ENCODE measurements around the gene ZBTB7C.
"Not testable (repeated sequence)": the region's sequence is repeated elsewhere in the genome, so short reads cannot be mapped to it uniquely, and the experiment has no call there.

The ZBTB7C gene

DNA sequence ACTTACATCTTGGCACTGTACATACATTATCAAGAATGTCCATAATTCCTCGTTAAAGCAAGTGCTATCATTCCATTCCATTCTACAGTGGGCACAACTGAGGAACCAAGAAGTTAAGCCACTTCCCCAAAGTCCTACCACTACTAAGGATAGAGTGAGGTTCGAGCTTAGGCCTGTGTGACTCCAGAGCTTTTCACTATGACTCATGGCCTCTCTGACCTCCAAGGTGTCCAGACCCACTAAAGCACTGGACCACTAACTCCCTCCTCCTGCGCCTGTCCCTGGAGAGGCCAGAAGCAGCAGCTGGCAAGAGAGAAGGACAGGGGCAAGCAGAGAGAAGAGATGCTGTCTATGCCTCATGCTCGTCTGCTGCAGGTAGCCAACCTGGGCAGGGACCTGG is 117.0 kb downstream of the ZBTB7C start:
- DNase-seq (ENCODE audit: extremely low read depth, low read depth): no peak
- H3K4me3 ChIP-seq (replicated peaks; ENCODE audit: low read depth, low read length): no peak overlapping the region
- TF ChIP-seq, protein P1, sequence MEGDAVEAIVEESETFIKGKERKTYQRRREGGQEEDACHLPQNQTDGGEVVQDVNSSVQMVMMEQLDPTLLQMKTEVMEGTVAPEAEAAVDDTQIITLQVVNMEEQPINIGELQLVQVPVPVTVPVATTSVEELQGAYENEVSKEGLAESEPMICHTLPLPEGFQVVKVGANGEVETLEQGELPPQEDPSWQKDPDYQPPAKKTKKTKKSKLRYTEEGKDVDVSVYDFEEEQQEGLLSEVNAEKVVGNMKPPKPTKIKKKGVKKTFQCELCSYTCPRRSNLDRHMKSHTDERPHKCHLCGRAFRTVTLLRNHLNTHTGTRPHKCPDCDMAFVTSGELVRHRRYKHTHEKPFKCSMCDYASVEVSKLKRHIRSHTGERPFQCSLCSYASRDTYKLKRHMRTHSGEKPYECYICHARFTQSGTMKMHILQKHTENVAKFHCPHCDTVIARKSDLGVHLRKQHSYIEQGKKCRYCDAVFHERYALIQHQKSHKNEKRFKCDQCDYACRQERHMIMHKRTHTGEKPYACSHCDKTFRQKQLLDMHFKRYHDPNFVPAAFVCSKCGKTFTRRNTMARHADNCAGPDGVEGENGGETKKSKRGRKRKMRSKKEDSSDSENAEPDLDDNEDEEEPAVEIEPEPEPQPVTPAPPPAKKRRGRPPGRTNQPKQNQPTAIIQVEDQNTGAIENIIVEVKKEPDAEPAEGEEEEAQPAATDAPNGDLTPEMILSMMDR (IDR thresholded peaks at IDR 0.05; ENCODE audit: low read depth, low read length, missing control alignments): no peak

DNA sequence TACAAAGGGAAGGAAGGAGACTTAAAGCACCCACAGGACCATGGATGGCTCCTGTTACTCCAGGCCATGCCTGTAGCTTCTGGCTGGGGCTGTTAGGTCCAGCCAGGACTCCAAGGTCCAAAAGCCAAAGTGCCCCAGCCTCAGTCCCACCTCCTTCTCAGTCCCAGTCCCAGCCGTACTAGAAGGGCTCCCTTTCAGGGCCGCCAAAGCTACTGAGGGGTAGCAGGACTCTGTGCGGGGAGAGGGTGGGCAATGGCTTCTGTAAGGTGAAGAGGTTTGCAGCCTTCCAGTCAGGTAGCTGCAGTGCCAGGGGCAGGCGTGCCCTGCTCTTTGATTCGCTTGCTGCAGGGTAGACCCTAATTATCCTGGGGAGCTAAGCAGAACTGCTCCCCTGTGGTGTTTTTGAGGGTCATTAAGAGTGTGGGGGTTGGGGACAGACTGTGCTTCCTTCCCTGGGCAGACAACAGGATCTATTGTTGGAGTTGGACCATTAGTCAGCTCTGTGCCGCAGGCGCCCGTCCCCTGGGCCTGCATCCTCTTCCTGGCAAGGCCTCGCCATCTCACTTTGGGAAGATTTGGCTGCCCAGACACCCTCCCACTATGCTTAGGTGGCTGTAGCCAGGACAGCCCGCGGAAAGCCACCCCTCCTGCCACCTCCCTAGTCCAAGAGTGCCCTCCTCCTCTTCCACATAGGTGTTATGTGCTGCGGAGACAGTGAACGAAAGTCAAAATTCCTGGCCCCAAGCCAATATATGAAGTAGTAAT is 118.8 kb downstream of the ZBTB7C start:
- no peak for DNase-seq (ENCODE audit: extremely low read depth, low read depth)
- no peak overlapping the region for H3K4me3 ChIP-seq (replicated peaks; ENCODE audit: low read depth, low read length)
- TF ChIP-seq, protein P1 (IDR thresholded peaks at IDR 0.05; ENCODE audit: low read depth, low read length, missing control alignments): no peak

DNA sequence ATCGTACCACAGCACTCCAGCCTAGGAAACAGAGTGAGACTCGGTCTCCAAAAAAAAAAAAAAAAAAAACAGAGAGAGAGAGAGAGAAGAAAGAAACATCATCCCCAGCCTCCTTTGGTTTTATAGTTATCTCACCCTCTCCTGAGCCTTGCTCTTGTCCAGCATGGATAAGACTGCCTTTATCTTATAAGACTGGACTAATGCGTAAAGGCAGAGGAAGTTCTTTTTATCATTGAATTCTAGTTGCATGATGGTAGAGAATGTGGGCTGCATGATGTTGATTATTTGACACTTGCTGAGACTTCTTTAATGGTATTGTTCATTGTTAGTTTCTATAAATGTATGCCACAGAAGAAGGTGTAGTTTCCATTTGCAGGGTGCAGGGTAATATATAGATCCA is 124.4 kb downstream of the ZBTB7C start:
- DNase-seq (ENCODE audit: extremely low read depth, low read depth): no peak
- TF ChIP-seq, protein P1 (IDR thresholded peaks at IDR 0.05; ENCODE audit: low read depth, low read length, missing control alignments): no peak
- H3K4me3 ChIP-seq (replicated peaks; ENCODE audit: low read depth, low read length): no peak overlapping the region

DNA sequence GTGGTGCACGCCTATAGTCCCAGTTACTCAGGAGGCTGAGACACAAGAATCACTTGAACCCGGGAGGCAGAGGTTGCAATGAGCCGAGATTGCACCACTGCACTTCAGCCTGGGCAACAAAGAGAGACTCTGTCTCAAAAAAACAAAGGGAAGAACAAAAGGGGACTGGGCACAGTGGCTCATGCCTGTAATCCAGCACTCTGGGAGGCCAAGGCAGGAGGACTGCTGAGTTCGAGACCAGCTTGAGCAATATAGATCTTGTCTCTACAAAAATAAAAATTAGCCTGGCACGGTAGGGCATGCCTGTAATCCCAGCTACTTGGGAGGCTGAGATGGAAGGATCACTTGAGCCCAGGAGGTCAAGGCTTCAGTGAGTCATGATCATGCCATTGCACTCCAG is 125.2 kb downstream of the ZBTB7C start:
- not testable (repeated sequence) for DNase-seq (ENCODE audit: extremely low read depth, low read depth); H3K4me3 ChIP-seq (replicated peaks; ENCODE audit: low read depth, low read length)

DNA sequence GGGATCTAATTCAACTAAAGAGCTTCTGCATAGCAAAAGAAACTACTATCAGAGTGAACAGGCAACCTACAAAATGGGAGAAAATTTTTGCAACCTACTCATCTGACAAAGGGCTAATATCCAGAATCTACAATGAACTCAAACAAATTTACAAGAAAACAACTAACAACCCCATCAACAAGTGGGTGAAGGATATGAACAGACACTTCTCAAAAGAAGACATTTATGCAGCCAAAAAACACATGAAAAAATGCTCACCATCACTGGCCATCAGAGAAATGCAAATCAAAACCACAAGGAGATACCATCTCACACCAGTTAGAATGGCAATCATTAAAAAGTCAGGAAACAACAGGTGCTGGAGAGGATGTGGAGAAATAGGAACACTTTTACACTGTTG is 127.7 kb downstream of the ZBTB7C start:
- not testable (repeated sequence) for DNase-seq (ENCODE audit: extremely low read depth, low read depth); H3K4me3 ChIP-seq (replicated peaks; ENCODE audit: low read depth, low read length)

DNA sequence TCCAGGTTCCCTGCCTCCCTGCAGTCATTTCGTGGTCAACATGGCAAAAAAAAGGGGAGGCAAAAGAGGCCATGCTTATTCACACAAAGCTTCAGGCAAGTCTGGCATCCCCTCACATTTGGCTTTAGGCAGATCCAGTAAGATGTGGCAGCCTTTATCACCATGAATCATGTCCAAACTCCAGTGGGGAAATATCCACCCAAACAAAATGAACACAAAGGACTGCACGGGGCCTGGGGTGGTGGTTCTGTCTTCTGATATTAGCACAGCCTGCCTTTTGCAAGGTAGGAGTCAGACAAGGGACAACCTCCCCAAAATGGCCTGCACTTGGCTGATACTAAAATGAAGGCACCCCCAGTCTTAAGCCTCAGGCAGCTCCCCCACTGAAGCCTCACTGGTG is 129.9 kb downstream of the ZBTB7C start:
- DNase-seq (ENCODE audit: extremely low read depth, low read depth): no peak

DNA sequence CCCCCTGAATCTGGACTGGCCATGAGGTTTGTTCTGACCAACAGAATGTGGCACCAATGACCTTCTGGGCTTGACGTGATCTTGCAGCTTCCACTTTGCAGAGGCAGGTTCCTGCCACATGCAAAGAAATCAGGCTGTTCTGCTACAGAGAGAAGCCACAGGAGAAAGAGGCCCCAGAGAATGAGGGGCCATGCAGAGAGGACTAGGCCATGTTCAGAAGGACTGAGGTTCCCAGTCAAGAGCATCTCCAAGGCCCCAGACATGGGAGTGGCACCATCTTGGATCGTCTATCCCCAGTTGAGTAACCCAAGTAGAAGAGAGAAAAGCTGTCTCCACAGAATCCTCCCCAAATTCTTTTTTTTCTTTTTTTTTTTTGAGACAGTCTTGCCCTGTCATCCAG is 131.1 kb downstream of the ZBTB7C start:
- TF ChIP-seq, protein P1 (IDR thresholded peaks at IDR 0.05; ENCODE audit: low read depth, low read length, missing control alignments): no peak
- no peak for DNase-seq (ENCODE audit: extremely low read depth, low read depth)
- no peak overlapping the region for H3K4me3 ChIP-seq (replicated peaks; ENCODE audit: low read depth, low read length)

More for the DNA sequence above, 129.9 kb downstream of the ZBTB7C start:
- TF ChIP-seq, protein P1 (IDR thresholded peaks at IDR 0.05; ENCODE audit: low read depth, low read length, missing control alignments): no peak
- no peak overlapping the region for H3K4me3 ChIP-seq (replicated peaks; ENCODE audit: low read depth, low read length)

DNA sequence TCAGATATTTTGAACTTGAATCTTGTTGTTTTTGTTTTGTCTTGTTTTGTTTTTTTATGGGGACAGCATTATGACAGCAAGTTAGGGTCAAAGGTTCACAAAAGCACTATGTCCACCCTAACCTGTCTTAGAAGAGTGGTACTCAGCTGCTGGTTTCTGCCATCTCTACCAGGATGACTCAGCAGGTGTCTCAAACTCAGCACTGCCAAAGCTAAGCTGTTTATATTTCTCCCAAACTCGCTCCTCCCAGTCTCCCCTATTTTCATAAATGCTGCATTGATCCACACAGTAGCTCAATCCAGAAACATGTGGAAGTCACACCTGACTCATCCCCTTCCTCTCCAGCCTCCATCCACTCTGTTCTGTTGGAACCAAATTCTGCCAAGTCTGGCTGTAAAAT is 134.9 kb downstream of the ZBTB7C start:
- TF ChIP-seq, protein P1 (IDR thresholded peaks at IDR 0.05; ENCODE audit: low read depth, low read length, missing control alignments): no peak
- H3K4me3 ChIP-seq (replicated peaks; ENCODE audit: low read depth, low read length): no peak overlapping the region
- no peak for DNase-seq (ENCODE audit: extremely low read depth, low read depth)

Measured in HFF-Myc (cell line).